Activated CD8-positive, alpha-beta T cell treated with anti-CD3 and anti-CD28 coated beads for 36 hours (primary cell): ENCODE data around the gene TBC1D17. TPM values are rescaled to one million over a fixed set of nuclear protein-coding genes. Genes with fewer than 3 reads are reported as not detected.
A peak's percentile ranks its signal among the peaks of the same experiment; 100 is the strongest.

Experiments
- ATAC-seq: fragments of 200-7000 bp; cut with Tn5 transposase; one replicate; pipeline ENCODE4 v1.10.0; 2021; ENCODE audit warnings: mild to moderate bottlenecking, moderate library complexity
- CTCF ChIA-PET: fragments of 350-600 bp; sonication (Branson Sonifier 250); formaldehyde crosslinking; loops from one replicate; lab custom pipeline; 2021; ENCODE audit warnings: antibody characterized with exemption; lab: Charles Lee
- POLR2A ChIA-PET: fragments of 350-600 bp; sonication (Branson Sonifier 250); formaldehyde crosslinking; loops from one replicate; lab custom pipeline; 2021; ENCODE audit warnings: antibody characterized with exemption; lab: Charles Lee
- DNase-seq: peaks from one replicate; pipeline ENCODE4 v3.0.0-alpha.2; 2020
- H3K27ac Mint-ChIP-seq: one replicate; pipeline ENCODE4 v1.8.0; 2021; ENCODE audit warnings: mild to moderate bottlenecking, mixed read lengths
- H3K27me3 Mint-ChIP-seq: one replicate; pipeline ENCODE4 v1.8.0; 2021; ENCODE audit warnings: mixed read lengths
- H3K36me3 Mint-ChIP-seq: one replicate; pipeline ENCODE4 v1.8.0; 2021; ENCODE audit warnings: low read depth, mixed read lengths
- H3K4me1 Mint-ChIP-seq: one replicate; pipeline ENCODE4 v1.8.0; 2021; ENCODE audit warnings: low read depth, mixed read lengths
- H3K4me3 Mint-ChIP-seq: one replicate; pipeline ENCODE4 v1.8.0; 2021; ENCODE audit warnings: mild to moderate bottlenecking, moderate library complexity, mixed read lengths
- H3K9me3 Mint-ChIP-seq: one replicate; pipeline ENCODE4 v1.8.0; 2021; ENCODE audit warnings: mixed read lengths
- CTCF ChIP-seq: fragments of 200-600 bp; IDR thresholded peaks from one replicate; pipeline ENCODE4 v1.8.0; 2022; ENCODE audit warnings: antibody characterized with exemption, mild to moderate bottlenecking
- intact Hi-C: fragments of 100-400 bp; cut with micrococcal nuclease; formaldehyde crosslinking; loops from one replicate; pipeline ENCODE4 v1.10.0; 2022
- total RNA-seq, 2 experiments: library from RNA; stranded (reverse); gene quantifications; one replicate each; pipeline ENCODE4 v1.2.3, GENCODE V29; 2021

Gene TBC1D17
- total RNA-seq, 2 experiments from 2014 or later = 26.6 to 26.8 TPM

- Mint-ChIP-seq H3K9me3 (no peaks in the 10 kb centered on the region), H3K27me3 (no peaks in the 10 kb centered on the region), H3K4me3 (no peak overlapping the region), H3K36me3 (peaks cover 7% of the 10 kb centered on the region), H3K27ac (no peak overlapping the region), H3K4me1 (peaks cover 26% of the 10 kb centered on the region)
- POLR2A ChIA-PET = no interaction called here
- ATAC-seq (no peak), DNase-seq (no peak)
- intact Hi-C loops = loop anchor here (10.0 kb wide), 1 partner anchor 51 kb away; the partner anchor contains the start of genes ATF5 and NUP62
- CTCF ChIA-PET = no interaction called here
- TF ChIP-seq CTCF = no peak
Measured at GRCh38 chr19:49873834-49874233, 3.7 kb upstream of the TBC1D17 start.

- no peaks in the 10 kb centered on the region for H3K9me3 Mint-ChIP-seq
- H3K4me1 Mint-ChIP-seq = peaks cover 30% of the 10 kb centered on the region
- H3K27me3 Mint-ChIP-seq = no peaks in the 10 kb centered on the region
- peak overlapping the region; percentile 32 for H3K27ac Mint-ChIP-seq
- H3K4me3 Mint-ChIP-seq = no peak overlapping the region
- no peak for TF ChIP-seq CTCF
- intact Hi-C loops = loop anchor here (10.0 kb wide), 1 partner anchor 50 kb away; the partner anchor contains the start of genes ATF5 and NUP62
- ChIA-PET CTCF (no interaction called here), POLR2A (interaction anchor here (0.7 to 2.4 kb wide), 3 partner anchors 14 to 64 kb away, joined by 3 to 9 read pairs (median 4); no protein-coding TSS in a partner anchor)
- no peak for DNase-seq
- peaks cover 11% of the 10 kb centered on the region for H3K36me3 Mint-ChIP-seq
- no peak for ATAC-seq
Measured at GRCh38 chr19:49874503-49875157, 2.9 kb upstream of the TBC1D17 start.

- CTCF ChIA-PET = interaction anchor here (1.3 kb wide), 1 partner anchor 15 kb away, joined by 5 read pairs; no protein-coding TSS in a partner anchor
- Mint-ChIP-seq H3K9me3 (no peaks in the 10 kb centered on the region), H3K27me3 (no peaks in the 10 kb centered on the region), H3K4me3 (no peak overlapping the region), H3K4me1 (peaks cover 28% of the 10 kb centered on the region), H3K36me3 (peaks cover 13% of the 10 kb centered on the region), H3K27ac (no peak overlapping the region)
- no peak for TF ChIP-seq CTCF
- intact Hi-C loops = loop anchor here (10.0 kb wide), 1 partner anchor 50 kb away; the partner anchor contains the start of genes ATF5 and NUP62
- POLR2A ChIA-PET = interaction anchor here (0.7 to 2.4 kb wide), 4 partner anchors 9 to 65 kb away, joined by 3 to 9 read pairs (median 5); no protein-coding TSS in a partner anchor
- ATAC-seq (no peak), DNase-seq (no peak)
Measured at GRCh38 chr19:49875177-49875576, 2.3 kb upstream of the TBC1D17 start.

GRCh38 chr19:49875857-49876421, 1.6 kb upstream of the TBC1D17 start:
- no peak for TF ChIP-seq CTCF
- CTCF ChIA-PET = interaction anchor here (1.3 kb wide), 1 partner anchor 14 kb away, joined by 5 read pairs; no protein-coding TSS in a partner anchor
- H3K4me1 Mint-ChIP-seq = peaks cover 24% of the 10 kb centered on the region
- no peak overlapping the region for H3K4me3 Mint-ChIP-seq
- DNase-seq (peak; percentile 60), ATAC-seq (no peak)
- POLR2A ChIA-PET = interaction anchor here (0.7 to 2.4 kb wide), 8 partner anchors 10 to 211 kb away, joined by 3 to 9 read pairs (median 5); partner anchors contain the start of genes ATF5, FUZ and NUP62
- intact Hi-C loops = loop anchor here (10.0 kb wide), 1 partner anchor 49 kb away; the partner anchor contains the start of genes ATF5 and NUP62
- no peak overlapping the region for H3K27ac Mint-ChIP-seq
- H3K27me3 Mint-ChIP-seq = no peaks in the 10 kb centered on the region
- H3K36me3 Mint-ChIP-seq = peaks cover 16% of the 10 kb centered on the region
- H3K9me3 Mint-ChIP-seq = no peaks in the 10 kb centered on the region
